RKO (cell line): Measurements from ENCODE around the gene RRAS.

Experiments
- DNase-seq: peaks from one replicate; pipeline ENCODE4 v3.0.0-alpha.2; 2016; ENCODE audit warnings: low spot score

Gene RRAS

GRCh38 chr19:49640113-49640898 lies at the start of gene RRAS:
Gene RRAS (minus strand): TSS chr19:49640143. CDS start chr19:49640098, 45 bp downstream.
- peak; percentile 99 for DNase-seq

- DNase-seq: no peak
These were observed 49.5 kb upstream of the RRAS start, which contains the start of gene ADM5 for GRCh38 chr19:49689133-49690078. Gene ADM5 (plus strand): TSS chr19:49689594. CDS start chr19:49689838, 244 bp downstream.

- DNase-seq: no peak
These were observed 48.7 kb upstream of the RRAS start for GRCh38 chr19:49688531-49689132.

GRCh38 chr19:49687566-49688316 lies 47.8 kb upstream of the RRAS start:
- no peak for DNase-seq

- no peak for DNase-seq
These were observed 47.2 kb upstream of the RRAS start for GRCh38 chr19:49687150-49687549.

- no peak for DNase-seq
These were observed 46.7 kb upstream of the RRAS start for GRCh38 chr19:49686503-49687088.

- DNase-seq: no peak
These were observed 45.9 kb upstream of the RRAS start for GRCh38 chr19:49685845-49686332.

- no peak for DNase-seq
These were observed 45.1 kb upstream of the RRAS start for GRCh38 chr19:49684983-49685553.

GRCh38 chr19:49684251-49684982 lies 44.5 kb upstream of the RRAS start:
- DNase-seq: no peak

- no peak for DNase-seq
These were observed 43.9 kb upstream of the RRAS start for GRCh38 chr19:49683814-49684250.

GRCh38 chr19:49682274-49682673 lies 42.3 kb upstream of the RRAS start:
- no peak for DNase-seq

GRCh38 chr19:49681830-49682229 lies 41.9 kb upstream of the RRAS start:
- DNase-seq: no peak

- DNase-seq: peak; percentile 87
These were observed 40.7 kb upstream of the RRAS start for GRCh38 chr19:49680421-49681351.

GRCh38 chr19:49679771-49680413 lies 39.9 kb upstream of the RRAS start:
- no peak for DNase-seq

GRCh38 chr19:49678985-49679770 lies 39.2 kb upstream of the RRAS start:
- no peak for DNase-seq

- peak; percentile 71 for DNase-seq
These were observed 38.1 kb upstream of the RRAS start for GRCh38 chr19:49677901-49678674.
